NK-92 (cell line): ENCODE measurements around the gene FUT8.

ENCODE experiments used
- DNase-seq: peaks from one replicate; lab custom pipeline; 2025; ENCODE audit not compliant: unreplicated experiment; lab: John Stamatoyannopoulos, UW

The FUT8 gene

DNA sequence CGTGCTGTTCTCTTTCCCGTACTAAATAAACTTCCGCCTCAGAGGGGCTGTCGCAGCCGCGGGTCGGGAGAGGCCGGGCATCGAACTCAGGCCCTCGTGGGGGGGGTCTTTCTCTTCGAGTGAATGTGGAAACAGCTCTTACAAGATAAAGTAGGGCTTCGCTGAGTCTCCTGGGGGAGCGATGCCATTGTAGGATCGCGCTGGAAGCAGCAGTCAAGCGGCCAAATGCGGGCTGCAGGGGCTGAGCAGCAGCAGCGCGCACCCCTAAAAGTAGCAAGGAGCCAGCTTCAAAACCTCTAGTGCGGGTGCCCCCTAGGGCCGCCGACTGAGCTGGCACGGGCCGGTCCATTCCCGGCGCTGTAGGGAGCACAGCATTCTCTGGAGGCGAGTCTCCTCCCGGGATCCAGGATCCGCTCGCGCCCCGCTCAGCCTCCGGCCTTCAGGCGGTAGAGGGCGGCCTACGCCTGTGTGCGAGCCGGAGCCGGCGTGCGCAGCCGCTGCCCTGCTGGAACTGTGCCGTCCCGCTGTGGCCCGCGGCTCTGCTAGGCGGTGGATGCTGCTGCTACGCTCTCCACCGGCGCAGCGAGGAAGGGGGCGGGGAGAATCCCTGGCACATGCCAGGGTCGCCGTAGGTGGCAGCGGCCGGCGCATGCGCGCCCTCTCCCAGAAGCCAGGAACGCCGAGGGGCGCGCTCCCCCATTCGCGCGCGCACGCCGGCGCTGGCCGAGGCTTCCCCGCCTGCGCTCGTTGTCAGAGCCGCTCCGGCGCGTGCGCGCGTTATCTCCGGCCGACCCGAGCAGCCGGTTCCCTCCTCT is at the start of gene FUT8:
TSS of gene FUT8 (plus strand) at position 699 of the 815 bp plus-strand sequence. CDS start 148,834 bp downstream, outside the sequence.
- peak; percentile 76 for DNase-seq

DNA sequence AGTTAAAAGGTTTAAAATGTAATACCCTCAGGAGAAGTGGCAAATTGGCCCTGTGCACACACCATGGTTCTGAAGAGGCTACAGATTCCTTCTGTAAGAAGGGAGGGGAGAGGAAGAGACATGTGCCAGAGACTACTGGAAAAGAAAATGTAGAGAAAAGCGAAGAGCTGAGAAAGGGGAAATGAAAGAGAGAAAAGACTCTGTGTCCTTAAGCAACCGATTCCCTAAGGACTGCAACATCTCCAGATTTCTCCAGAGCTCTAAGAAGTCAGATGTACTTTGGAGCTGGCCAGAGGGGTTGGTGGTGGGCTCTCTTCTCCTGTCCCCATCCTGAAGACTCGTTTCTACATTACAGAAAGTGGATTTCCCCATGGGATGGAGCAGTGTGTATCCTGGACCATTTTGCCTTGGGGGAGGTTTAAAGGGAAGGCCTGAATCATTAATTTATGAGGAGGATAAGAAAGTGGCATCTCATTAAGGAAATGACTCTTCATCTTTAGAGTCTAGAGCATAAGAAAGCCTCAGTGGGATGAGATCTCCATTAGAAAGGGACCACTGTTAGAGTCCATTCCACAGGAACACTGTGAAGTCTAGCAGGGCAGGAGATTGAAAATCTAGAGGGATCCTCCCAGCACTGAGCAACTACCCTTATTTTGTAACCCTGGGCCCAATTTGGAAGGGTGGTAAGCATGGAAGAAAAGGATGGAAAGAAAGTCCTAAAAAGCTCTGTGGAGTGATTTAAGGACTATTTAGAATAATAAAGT is 45.5 kb upstream of the FUT8 start:
- no peak for DNase-seq

DNA sequence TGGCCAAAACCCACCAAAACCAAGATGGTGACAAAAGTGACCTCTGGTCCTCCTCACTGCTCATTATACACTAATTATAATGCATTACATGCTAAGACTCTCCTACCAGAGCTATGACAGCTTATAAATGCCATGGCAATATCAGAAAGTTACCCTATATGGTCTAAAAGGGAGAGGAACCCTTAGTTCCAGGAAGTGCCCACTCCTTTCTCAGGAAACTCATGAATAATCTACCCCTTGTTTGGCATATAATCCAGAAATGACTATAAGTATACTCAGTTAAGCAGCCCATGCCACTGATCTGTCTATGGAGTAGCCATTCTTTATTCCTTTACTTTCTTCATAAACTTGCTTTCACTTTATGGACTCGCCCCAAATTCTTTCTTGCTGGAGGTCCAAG is 43.0 kb upstream of the FUT8 start:
- DNase-seq = no peak

DNA sequence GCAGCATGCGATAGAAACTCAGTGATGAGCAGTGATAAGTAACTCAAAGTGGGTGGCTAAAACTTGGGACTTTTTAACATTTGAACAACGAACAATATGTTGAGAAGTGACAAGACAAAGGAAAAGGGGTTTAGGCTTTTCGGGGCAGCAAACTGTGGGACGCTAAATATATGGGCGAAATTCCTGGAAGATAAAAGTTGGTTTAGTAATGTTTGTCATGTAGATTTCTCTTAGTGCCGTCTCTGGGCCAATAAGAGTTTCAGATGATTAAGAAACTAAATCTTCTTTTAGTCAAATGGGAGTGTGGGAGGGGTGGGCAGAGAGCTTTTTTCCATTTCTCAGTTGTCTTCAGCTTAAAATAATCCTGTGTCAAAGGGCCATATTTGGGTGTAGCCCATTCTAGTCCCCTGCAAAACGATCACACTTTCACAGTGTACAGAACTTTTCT is 41.7 kb upstream of the FUT8 start:
- no peak for DNase-seq

DNA sequence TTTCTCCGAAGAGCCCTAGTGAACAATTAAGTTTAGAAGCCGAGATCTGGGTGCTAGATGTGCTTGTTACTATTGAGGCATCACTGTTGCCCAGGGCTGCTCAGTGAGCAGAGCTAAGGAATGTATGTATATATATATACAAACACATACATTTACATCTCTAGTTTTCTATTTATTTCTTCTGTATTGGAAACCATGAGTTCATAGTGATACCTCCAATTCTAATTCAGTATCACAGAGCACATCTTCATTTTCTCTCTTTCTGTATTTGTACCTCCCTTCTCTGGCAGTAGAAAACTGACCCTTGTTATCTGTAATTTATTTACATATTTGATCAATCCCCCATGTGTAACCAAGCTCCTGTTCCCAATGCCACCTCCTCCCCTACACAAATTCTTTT is 40.7 kb upstream of the FUT8 start:
- no peak for DNase-seq

DNA sequence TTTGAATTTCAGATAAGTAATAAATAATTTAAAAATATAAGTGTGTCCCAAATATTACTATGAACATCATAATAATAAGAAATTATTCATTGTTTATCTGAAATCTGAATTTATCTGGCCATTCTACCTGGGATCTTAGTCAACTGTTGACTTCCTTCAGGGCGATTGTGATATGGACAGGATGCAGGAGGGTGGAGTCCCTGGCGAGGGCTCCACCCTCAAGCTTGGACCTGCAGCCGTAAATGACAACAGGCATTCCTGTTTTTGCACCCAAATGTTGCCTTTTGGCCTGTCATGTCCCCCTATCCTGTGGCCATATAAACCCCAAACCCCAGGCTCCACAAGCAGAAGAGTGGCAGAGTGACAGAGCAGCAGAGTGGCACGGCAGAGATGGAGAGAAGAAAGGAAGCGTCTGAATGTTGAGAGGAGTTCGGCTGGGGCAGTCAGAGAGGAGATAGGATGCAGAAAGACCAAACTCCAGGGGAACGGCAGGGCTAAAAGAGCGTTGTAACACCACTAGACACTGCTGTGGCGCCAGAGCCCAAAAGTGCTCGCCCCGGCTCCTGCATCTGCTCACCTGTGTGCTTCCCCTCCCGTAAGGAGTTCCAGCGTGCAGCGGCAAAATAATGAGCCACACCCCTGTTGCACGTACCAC is 39.4 kb upstream of the FUT8 start:
- no peak for DNase-seq

DNA sequence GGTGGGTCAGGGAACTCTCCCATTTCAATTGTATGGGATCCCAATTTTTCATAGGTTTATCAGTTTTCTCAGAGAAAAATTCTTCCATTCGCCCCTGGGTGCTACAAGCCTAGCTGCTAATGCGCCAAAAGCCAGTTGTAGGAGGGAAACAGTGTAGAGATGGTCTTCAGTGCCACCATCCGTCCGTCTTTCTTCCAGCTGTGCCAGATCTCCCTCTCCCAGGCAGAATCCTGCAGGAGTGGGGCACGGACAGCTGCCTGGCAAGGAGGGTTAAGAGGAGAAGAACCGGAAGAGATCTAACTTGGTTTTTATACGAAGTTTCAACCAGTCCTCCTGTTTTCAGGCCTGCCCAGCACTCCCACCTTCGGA is 38.9 kb upstream of the FUT8 start:
- DNase-seq = no peak

DNA sequence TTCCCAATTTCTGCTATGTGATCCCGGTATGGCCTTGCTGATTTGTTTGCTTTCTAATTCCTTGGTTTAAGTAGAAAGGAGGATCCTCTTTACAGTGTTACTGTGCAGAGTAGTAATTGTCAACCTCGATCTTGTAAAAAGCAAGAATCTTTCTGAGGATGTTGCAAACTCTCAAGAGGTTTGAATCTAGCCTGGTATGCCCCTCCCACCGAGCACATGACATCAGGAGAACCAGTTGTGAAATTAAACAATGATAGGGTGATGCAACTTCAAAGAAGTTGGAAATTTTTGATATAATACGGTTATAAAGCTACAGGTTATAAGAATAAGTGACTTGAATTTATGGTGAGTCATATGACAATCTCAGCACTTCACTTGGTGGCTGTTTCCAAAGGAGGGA is 35.0 kb upstream of the FUT8 start:
- DNase-seq = no peak

DNA sequence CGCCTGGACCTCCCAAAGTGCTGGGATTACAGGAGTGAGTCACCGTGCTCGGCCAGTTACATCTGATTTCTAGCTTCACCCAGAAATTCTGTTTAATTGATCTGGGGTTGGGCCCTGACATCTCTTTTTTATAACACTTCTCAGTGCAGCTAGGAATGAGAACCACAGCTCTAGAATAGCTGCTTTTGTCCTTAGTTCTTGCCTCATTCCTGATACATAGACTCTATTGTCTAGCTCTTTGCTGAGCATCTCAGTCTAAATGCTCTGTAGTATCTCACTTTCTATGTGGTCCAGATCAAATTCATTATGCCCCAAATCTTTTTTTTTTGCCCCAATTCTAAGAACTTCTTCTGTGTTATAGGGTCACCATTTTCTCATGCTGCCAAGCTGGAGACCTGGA is 29.9 kb upstream of the FUT8 start:
- no peak for DNase-seq

DNA sequence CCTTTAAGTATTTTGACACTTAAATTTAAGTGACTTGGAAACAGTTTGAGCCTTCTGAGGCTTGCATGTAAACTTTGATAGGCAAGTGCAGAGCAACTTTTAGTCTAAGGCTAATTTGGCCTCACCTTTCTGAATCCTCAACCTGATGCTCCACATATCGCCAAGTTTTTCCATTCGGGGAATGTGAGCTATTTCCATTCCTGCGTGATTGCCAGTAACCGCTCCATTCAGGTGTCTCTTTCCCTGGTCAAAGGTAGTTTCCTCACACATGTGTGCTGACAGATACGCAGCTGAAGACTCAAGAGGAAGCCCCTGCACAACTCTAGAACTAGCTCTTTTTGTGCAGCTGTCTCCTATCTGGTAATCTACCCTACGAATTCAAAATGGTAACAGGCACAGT is 25.4 kb upstream of the FUT8 start:
- no peak for DNase-seq

DNA sequence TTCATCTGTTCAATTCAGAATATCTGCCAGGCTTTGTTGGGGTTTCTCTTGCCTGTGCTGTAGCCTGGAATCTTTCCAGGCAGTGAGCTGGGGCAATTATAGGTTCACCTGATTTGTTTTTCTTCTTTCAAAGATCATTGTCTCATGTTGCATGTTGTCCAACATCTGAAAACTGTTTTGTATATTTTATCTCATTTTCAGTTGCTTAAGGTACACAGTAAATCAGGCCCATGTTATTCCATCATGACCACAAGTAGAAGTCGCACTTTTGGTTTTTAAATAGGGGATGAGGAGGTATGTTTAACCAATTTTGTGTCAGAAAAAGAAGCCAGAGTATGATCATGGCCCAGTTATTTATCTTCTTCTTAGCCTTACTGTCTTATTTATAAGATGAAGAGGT is 24.9 kb upstream of the FUT8 start:
- no peak for DNase-seq

DNA sequence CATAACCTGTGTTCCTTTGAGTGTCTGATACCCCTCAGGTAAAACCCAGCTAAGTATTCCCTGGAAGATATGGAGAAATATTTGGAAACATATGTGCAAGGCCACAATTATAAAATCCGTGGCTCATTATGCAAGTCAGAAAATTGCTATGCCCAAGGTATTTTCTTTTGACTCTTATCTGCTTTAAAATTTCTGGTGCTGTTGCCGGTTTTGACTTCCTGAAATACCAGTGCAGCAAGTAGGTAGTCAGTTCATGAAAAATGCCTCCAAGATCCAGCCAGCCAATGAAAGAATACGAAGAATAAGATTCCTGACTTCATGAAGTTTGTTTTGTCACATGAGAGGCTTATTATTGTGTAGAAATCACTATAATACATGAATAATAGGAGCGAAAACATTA is 20.2 kb upstream of the FUT8 start:
- no peak for DNase-seq

DNA sequence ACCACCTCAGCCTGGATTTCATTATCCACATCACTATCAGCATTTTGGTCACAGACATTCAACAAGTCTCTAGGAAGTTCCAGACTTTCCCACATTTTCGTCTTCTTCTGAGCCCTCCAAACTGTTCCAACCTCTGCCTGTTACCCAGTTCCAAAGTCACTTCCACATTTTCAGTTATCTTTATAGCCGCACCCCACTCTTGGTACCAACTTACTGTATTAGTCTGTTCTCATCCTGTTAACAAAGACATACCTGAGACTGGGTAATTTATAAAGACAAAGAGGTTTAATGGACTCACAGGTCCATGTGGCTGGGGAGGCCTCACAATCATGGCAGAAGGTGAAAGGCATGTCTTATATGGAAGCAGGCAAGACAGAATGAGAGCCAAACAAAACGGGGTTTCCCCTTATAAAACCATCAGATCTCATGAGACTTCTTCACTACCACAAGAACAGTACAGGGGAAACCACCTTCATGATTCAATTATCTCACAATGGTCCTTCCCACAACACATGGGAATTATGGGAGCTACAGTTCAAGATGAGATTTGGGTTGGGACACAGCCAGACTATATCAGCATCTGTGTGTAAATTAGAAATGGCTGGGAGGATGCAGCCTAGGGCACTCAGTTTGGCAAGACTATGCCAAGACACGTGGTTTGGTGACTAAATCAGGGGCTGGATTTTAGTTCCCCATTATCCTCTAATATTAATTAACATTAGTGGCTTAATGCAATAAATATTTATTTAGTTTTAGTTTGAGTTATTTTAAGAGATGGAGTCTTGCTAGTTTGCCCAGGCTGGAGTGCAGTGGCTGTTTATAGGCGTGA is 16.2 kb upstream of the FUT8 start:
- no peak for DNase-seq

DNA sequence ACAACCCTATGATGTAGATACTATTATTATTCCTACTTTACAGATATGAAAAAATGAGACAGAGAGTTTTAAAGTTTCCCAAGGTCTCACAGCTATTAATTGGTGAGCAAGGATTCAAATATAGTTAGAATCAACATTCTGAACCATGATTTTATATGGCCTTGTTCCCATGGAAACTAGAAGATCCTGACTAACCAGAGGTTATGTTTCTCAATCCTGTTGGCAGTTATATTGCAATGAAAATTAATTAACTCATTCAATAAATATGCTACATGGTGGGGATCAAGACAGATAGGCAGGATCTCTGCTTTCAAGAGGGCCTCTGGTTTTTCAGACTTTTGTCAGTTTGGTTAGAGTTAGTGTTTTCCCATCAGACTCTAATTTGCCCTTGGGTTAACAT is 9.3 kb upstream of the FUT8 start:
- DNase-seq = no peak

DNA sequence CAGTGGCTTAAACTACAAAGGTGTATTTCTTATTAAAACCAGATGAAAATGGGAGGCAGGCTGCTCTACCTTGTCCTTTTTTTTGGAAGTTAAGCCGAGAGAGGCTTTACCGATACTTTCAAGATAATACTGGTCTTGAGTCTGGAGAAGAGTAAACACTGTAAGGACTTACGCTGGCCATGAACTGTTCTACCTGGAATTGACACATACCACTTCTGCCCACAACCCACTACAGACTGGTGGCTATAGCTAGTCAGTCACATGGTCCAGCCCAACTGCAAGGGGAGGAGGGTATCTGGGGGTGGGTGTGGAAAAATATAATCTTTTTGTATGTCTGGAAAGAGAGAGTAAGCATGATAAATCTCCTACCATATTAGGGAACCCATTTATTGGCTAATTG is 4.4 kb upstream of the FUT8 start:
- DNase-seq = no peak

DNA sequence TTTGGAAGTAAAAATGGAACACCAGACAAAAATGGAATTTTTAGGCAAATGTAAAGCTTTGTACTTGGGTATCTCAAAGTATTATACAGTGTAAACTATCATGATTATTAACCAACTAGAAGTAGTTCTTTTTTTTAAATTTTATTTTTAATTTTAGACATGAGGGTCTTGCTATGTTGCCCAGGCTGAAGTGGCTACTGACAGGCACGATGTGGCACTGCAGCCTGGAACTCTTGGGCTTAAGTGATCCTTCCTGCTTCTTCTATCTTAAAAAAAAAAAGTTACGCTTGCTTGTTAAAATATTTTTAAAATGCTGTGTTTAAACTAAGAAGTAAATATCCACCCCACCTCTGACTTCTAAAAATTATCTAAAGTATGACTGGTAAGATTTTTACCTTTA is 1.9 kb upstream of the FUT8 start:
- no peak for DNase-seq

DNA sequence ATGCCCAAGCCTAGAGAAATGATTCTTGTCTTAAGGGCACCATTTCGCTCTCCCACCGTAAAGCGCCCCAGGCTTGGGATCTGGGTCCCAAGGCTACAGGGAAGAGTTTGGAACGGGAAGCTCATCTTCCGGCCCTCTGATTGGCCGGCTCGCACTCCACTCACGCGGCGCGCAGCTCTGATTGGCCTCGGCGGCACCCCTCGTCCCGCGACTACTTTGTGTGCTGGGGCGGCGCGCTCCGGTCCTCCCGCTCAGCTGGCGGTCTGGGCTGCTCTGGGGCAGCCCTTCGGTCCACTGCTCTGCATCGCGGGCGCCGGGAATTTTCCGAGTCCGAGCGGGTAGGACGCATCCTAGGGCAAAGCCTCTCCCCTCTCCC is 886 bp upstream of the FUT8 start:
- no peak for DNase-seq

DNA sequence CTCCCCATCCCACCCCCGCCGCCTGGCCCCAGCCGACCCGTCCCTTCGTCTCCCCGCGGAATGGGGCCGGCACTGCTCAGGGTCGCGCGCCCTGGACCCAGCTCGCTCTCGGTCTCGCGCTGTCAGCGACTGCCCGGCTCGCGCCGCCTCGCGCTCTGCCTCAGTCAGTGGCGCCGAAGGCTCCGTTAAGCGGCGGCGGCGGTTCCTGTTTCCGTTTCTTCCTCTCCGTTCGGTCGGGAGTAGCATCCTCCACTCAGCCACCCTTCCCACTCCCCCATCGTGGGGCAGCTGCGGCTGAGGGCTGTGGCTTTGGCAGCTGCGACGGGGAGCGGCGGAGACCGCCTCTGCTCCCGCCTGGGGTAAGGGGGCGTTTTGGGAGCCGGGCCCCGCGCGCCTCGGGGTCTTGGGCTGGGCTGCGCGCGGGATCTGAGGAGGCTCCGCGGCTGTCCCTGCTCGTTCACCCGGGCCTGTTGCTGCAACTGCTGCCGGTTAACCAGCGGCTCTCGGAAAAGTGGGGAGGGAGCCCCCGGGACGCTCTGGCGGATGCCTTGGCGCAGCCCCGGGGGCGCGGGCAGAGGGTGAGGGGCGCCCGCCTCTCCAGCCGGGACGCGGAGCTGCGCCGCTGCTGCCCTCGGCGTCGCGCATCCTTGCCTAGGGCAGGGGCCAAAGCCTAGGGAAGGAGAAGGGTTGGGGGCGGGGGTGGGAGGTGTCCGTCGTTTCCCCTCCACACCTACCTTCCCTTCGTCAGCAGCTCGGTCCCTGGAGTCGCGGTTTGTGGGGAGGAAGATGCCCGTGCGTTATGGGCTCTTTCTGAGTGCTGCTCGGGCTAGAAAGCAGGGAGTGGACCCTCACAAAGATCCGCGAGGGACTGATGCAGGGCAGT is 567 bp downstream of the FUT8 start:
- DNase-seq = no peak

DNA sequence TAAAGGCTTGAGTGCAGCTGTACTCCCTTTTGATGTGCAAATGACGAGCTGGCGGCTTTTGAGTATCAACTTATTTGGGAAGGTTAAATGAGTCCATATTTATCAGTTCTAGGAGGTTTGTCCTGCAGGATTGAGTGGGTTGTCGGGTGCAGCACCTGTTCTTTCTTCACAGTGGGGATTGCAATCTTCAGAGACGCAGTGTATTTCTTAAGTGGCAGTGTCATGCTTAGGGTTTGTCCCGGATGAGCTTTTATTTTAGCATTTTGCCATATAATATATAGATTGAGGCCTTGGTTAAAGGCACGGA is 1.2 kb downstream of the FUT8 start:
- DNase-seq = no peak

DNA sequence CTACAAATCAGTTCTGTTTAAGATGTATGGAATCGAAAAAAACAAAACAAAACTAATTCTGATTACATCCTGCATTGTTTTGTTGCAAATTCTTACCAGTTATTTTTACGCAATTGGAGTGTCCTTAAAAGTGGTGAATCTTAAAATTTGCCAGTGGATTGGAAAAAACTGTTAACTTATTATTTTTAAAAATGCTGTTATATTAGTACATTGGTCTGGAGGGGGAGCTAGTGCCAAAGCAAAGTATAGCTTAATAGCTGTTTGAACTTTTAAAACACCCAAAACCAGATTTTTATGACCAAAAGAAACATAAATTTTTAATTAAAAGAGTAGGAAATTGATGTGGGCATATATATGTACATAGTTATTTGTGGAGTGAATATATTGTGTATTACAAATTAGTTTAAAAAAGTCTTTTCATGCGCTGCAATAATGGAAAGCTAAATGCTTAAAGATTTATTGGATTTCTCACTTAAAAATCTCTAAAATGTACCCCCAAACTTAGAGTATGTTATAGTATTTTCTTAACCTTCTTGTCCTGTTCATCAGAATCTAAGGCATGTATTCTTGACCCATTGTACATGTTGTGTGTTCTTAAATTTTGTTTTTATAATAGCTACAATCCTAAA is 2.5 kb downstream of the FUT8 start:
- DNase-seq = no peak
